Right ventricle myocardium inferior (tissue), 1 donor: Measurements from ENCODE around the gene BAK1. TPM values are rescaled to one million over a fixed set of nuclear protein-coding genes. Genes with fewer than 3 reads are reported as not detected.
A peak's percentile ranks its signal among the peaks of the same experiment; 100 is the strongest.

Experiments used
- ATAC-seq: fragments of 200-7000 bp; cut with Tn5 transposase; one replicate; pipeline ENCODE4 v1.9.1; 2020; ENCODE audit warnings: mild to moderate bottlenecking, moderate library complexity
- DNase-seq: peaks from one replicate; pipeline ENCODE4 v3.0.0; 2021; ENCODE audit errors: missing footprints
- intact Hi-C: fragments of 100-400 bp; cut with DNase I; formaldehyde crosslinking; loops from one replicate; pipeline ENCODE4 v1.11.0; 2022
- total RNA-seq: library from RNA; stranded (reverse); fragmentation: NEBNext Ultra II Directional; extraction: Animal tissue kit (Norgen Biotek cat#: 25700); gene quantifications from one replicate; pipeline ENCODE4 v1.2.1, GENCODE V29; 2021
- donor health status: DM: no; HTN: yes; CAD: no; lungs with severe emphysema.

The BAK1 gene
- total RNA-seq, 1 donor from 2014 or later = 25.4 TPM

- DNase-seq (peak; percentile 26), ATAC-seq (no peak)
- intact Hi-C loops = loop anchor here (2.0 kb wide), 2 partner anchors 17 to 105 kb away; no protein-coding TSS in a partner anchor
These were observed 11.5 kb upstream of the BAK1 start for GRCh38 chr6:33591424-33592032.

- intact Hi-C loops = loop anchor here (2.0 kb wide), 2 partner anchors 18 to 106 kb away; no protein-coding TSS in a partner anchor
These were observed 10.6 kb upstream of the BAK1 start for GRCh38 chr6:33590531-33591198.

GRCh38 chr6:33589731-33590530, 9.9 kb upstream of the BAK1 start:
- intact Hi-C loops = loop anchor here (1.0 to 5.0 kb wide), 6 partner anchors 19 to 562 kb away; partner anchors contain the start of gene ITPR3
- DNase-seq (peak; percentile 52), ATAC-seq (peak; percentile 54)

More at GRCh38 chr6:33590531-33591198, 10.6 kb upstream of the BAK1 start:
- peak; percentile 37 for DNase-seq
- no peak for ATAC-seq

- intact Hi-C loops = loop anchor here (1.0 to 5.0 kb wide), 4 partner anchors 33 to 563 kb away; partner anchors contain the start of gene ITPR3
- DNase-seq (no peak), ATAC-seq (peak; percentile 3)
These were observed 9.3 kb upstream of the BAK1 start for GRCh38 chr6:33589392-33589730.

GRCh38 chr6:33588894-33589293, 8.8 kb upstream of the BAK1 start:
- intact Hi-C loops = loop anchor here (1.0 to 5.0 kb wide), 4 partner anchors 33 to 563 kb away; partner anchors contain the start of gene ITPR3
- DNase-seq (no peak), ATAC-seq (no peak)

- ATAC-seq (no peak), DNase-seq (no peak)
- intact Hi-C loops = loop anchor here (5.0 kb wide), 2 partner anchors 35 to 565 kb away; partner anchors contain the start of gene ITPR3
These were observed 7.5 kb upstream of the BAK1 start for GRCh38 chr6:33587529-33587928.

- DNase-seq = peak; percentile 54
- no peak for ATAC-seq
- intact Hi-C loops = loop anchor here (5.0 kb wide), 2 partner anchors 36 to 566 kb away; partner anchors contain the start of gene ITPR3
These were observed 6.1 kb upstream of the BAK1 start for GRCh38 chr6:33586108-33586640.

- ATAC-seq (peak; percentile 78), DNase-seq (peak; percentile 88)
- intact Hi-C loops = loop anchor here (5.0 kb wide), 2 partner anchors 37 to 567 kb away; partner anchors contain the start of gene ITPR3
These were observed 5.5 kb upstream of the BAK1 start for GRCh38 chr6:33585403-33586107.

GRCh38 chr6:33584700-33585402, 4.8 kb upstream of the BAK1 start:
- intact Hi-C loops = loop anchor here (5.0 kb wide), 2 partner anchors 37 to 567 kb away; partner anchors contain the start of gene ITPR3
- DNase-seq (peak; percentile 57), ATAC-seq (no peak)

GRCh38 chr6:33583591-33584155, 3.6 kb upstream of the BAK1 start:
- intact Hi-C loops = no loop called here
- no peak for ATAC-seq
- peak; percentile 17 for DNase-seq

- no peak for DNase-seq
- intact Hi-C loops = no loop called here
- no peak for ATAC-seq
These were observed 1.1 kb upstream of the BAK1 start for GRCh38 chr6:33581186-33581585.

- intact Hi-C loops = loop anchor here (10.0 kb wide), 1 partner anchor 154 kb away; the partner anchor contains the start of gene SYNGAP1
- DNase-seq (no peak), ATAC-seq (no peak)
These were observed 1.5 kb downstream of the BAK1 start for GRCh38 chr6:33578588-33579011.

GRCh38 chr6:33578164-33578563, 1.9 kb downstream of the BAK1 start:
- intact Hi-C loops = loop anchor here (10.0 kb wide), 1 partner anchor 153 kb away; the partner anchor contains the start of gene SYNGAP1
- DNase-seq (no peak), ATAC-seq (no peak)

- ATAC-seq (no peak), DNase-seq (no peak)
- intact Hi-C loops = loop anchor here (10.0 kb wide), 1 partner anchor 153 kb away; the partner anchor contains the start of gene SYNGAP1
These were observed 2.4 kb downstream of the BAK1 start for GRCh38 chr6:33577718-33578117.

GRCh38 chr6:33577106-33577535, 3.0 kb downstream of the BAK1 start:
- ATAC-seq (no peak), DNase-seq (peak; percentile 75)
- intact Hi-C loops = loop anchor here (10.0 kb wide), 1 partner anchor 152 kb away; the partner anchor contains the start of gene SYNGAP1

- no peak for ATAC-seq
- intact Hi-C loops = loop anchor here (10.0 kb wide), 1 partner anchor 152 kb away; the partner anchor contains the start of gene SYNGAP1
- no peak for DNase-seq
These were observed 3.4 kb downstream of the BAK1 start for GRCh38 chr6:33576668-33577067.

GRCh38 chr6:33575211-33575610, 4.9 kb downstream of the BAK1 start:
- intact Hi-C loops = loop anchor here (10.0 kb wide), 1 partner anchor 150 kb away; the partner anchor contains the start of gene SYNGAP1
- DNase-seq (no peak), ATAC-seq (no peak)
